GM18508 (cell line): ENCODE results near the gene CFAP46.
"Not testable (repeated sequence)": the region's sequence is repeated elsewhere in the genome, so short reads cannot be mapped to it uniquely, and the experiment has no call there.

Experiments
- ATAC-seq: cut with Tn5 transposase; IDR thresholded peaks from one replicate; pipeline ENCODE4 v1.9.1; 2021; ENCODE audit warnings: moderate number of reproducible peaks; ENCODE audit not compliant: insufficient read depth, unreplicated experiment

CFAP46 gene

GRCh38 chr10:132931258-132932250 lies 10.8 kb downstream of the CFAP46 start:
- not testable (repeated sequence) for ATAC-seq

DNA sequence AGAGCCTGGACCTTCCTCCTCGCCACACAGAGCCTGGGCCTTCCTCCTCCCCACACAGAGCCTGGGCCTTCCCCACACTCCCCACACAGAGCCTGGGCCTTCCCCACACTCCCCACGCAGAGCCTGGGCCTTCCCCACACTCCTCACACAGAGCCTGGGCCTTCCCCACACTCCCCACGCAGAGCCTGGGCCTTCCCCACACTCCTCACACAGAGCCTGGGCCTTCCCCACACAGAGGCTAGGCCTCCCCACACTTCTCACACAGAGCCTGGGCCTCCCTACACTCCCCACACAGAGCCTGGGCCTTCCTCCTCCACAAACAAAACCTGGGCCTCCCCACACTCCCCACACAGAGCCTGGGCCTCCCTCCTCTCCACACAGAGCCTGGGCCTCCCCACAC lies 11.7 kb downstream of the CFAP46 start:
- ATAC-seq = not testable (repeated sequence)

GRCh38 chr10:132929953-132930548 lies 12.3 kb downstream of the CFAP46 start:
- ATAC-seq = no peak

GRCh38 chr10:132929480-132929879 lies 12.9 kb downstream of the CFAP46 start:
- no peak for ATAC-seq

DNA sequence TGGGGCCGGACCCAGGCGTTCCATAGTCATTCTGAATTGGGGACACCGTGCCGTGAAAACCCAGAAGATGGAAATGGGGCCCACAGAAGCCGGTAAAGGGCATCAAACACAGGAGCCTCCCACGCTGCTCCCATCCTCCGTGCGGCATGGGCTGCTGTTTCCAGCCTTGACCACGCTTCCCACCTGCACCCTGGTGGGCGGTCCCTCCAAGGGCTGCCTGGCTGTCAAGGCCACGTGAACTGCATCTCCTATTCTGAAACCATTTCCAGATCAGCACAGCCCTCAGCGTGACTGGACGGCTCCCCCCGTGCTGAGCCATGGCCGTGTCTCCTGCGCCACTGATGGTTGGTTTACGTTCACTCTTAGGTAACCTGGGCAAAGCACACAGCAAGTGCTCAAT lies 14.1 kb downstream of the CFAP46 start:
- ATAC-seq = no peak

GRCh38 chr10:132927824-132928223 lies 14.5 kb downstream of the CFAP46 start:
- ATAC-seq = no peak

DNA sequence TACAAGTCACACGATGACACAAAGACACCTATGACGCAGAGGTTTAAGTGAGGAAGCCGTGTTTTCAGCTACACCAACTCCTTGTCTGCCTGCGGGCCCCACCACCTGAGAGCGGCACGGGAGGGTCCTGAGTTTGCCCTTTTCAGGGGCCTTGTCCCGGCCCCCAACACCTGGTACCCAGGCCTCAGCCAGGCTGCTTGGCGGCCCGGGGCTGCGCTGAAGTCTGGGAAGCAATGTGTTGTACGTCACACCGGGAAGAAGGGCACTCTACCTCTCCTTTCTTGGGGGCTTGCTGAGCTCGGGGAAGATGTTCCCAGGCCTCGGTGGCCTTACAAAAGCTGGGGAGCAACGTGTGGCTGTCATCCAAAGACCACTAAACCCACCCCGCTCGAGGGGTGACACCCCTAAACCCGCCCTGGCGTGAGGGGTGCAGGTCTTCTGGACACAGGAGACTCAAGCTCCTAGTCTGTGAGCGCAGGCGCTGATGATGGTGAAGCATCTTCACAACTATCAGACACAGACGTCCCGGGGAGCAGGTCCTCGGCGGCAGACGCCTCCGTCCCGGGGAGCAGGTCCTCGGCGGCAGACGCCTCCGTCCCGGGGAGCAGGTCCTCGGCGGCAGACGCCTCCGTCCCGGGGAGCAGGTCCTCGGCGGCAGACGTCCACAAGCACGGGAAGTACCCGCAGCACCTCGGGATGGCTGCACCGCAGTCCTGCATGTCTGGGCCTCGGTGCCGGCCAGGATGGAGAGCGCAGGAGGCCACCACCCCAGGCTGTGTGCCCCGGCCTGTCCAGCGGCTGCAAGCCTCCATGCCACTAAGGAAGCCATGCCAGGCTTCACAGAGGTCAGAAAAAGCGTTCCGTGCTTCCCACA lies 15.4 kb downstream of the CFAP46 start:
- ATAC-seq = no peak

DNA sequence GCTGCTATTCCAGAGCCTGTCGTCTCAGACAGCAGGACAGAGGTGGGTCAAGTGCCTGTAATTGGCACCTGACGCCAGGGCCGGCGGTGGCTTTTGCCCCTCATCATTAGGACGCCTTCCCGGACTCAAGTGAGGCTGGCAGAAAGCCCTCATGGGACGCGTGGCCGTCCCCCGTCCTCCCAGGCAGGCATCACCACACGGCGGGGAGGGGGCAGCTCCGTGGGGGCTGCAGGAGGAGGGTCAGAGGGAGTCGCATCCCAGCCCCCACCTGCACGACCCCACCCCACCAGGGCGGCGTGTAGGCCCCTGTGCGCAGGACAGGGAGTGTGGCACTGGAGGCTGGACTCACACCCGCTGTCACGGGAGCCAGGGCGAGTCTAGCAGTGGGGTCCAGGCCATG lies 16.3 kb downstream of the CFAP46 start:
- ATAC-seq = no peak

- ATAC-seq = no peak
Measured at GRCh38 chr10:132925614-132926013, 16.8 kb downstream of the CFAP46 start.

DNA sequence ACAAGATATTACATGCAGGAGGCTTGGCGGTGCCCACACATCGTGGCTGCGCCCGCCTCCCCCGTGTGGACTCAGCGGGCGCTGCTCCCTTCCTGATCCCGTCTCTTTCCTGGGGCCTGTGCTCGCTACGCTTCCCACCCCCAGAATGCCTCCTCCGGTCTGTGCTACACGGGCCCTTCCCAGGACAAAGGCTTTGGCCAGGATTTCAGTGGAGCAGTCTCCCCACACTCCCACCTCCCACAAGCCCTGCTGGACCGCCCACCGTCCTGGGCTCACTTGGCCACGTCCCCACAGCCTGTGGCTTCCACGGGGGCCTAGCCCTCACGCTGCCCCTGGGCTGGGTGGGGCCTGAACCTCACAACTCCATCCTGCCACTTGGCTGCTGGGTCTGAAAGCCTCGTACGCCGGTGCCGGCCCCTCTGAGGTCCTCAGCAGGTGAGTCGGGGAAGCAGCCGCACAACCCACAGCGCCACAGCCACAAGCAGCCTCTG lies 17.3 kb downstream of the CFAP46 start:
- no peak for ATAC-seq

DNA sequence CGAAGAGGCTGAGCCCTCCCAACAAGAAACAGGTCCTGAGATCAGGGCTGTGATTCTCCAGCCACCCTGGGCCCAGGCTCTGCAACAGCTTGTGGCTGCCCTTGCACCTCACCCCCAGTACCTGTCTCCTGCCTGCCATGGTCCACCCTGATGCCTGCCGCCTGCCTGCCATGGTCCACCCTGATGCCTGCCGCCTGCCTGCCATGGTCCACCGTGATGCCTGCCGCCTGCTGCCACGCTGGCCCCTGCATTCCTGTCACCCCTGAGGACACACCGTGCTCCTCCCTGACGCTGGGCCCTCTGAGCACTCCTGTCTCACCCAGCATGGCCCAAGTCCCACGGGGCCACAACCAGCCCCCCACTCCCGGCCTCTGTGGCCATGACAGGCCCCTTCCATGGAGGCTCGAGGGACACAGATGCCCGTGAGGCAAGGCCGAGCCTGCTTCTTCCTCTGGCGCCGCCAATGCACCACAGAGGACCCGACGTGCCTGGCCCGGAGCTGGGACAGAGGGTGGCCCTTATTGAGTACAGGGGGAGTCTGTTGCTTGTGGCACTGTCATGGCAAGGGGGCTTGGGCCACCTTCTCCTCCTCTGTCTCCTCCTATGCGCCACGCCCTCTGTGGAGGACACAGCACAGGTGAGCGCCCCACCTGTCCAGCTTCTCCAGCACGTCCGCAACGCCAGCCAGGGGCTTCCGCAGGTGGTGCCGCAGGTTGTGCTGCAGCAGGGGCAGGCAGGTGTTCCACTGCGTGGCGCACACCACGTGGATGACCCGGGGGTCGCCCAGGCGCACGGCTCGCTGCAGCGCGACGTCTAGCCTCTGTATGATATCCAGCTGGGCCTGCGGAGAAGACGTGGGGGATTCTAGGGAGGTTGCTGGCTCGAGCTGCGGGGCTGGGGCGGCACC lies 18.1 kb downstream of the CFAP46 start:
- ATAC-seq = no peak

DNA sequence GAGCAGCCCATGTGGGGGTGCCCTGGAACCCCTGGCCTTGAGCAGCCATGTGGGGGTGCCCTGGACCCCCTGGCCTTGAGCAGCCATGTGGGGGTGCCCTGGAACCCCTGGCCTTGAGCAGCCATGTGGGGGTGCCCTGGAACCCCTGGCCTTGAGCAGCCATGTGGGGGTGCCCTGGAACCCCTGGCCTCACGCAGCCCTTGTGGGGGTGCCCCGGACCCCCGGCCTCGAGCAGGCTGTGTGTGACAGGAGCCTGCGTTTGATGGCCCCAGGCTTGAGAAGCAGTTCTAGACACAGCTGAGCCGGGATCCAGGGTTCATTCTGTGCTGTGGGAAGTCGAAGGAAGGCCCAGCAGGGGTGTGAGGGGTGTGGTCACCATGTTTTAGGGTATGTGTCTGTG lies 19.0 kb downstream of the CFAP46 start:
- ATAC-seq = not testable (repeated sequence)

- ATAC-seq = no peak
Measured at GRCh38 chr10:132922872-132923271, 19.5 kb downstream of the CFAP46 start.

- no peak for ATAC-seq
Measured at GRCh38 chr10:132921818-132922807, 20.3 kb downstream of the CFAP46 start.

DNA sequence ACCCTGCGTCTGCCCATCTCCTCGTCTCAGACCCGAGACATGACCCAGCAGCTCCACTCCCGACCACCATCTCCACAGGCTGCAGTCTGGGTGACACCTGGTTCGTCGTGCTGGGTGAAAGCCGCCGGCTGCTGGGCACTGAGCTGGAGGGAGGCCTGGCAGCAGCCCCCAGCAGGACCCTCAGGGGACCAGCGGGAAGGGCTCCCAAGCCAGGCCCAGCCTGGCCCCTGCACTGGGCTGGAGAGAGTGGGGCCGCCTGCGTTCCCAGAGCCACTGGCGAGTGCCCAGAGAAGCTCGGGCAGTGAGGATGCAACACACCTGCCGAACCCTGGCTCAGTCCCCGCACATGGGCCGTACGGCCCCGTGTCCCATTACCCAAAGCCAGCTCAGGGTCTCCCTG lies 21.3 kb downstream of the CFAP46 start:
- ATAC-seq = no peak

GRCh38 chr10:132920101-132920925 lies 22.1 kb downstream of the CFAP46 start:
- no peak for ATAC-seq

DNA sequence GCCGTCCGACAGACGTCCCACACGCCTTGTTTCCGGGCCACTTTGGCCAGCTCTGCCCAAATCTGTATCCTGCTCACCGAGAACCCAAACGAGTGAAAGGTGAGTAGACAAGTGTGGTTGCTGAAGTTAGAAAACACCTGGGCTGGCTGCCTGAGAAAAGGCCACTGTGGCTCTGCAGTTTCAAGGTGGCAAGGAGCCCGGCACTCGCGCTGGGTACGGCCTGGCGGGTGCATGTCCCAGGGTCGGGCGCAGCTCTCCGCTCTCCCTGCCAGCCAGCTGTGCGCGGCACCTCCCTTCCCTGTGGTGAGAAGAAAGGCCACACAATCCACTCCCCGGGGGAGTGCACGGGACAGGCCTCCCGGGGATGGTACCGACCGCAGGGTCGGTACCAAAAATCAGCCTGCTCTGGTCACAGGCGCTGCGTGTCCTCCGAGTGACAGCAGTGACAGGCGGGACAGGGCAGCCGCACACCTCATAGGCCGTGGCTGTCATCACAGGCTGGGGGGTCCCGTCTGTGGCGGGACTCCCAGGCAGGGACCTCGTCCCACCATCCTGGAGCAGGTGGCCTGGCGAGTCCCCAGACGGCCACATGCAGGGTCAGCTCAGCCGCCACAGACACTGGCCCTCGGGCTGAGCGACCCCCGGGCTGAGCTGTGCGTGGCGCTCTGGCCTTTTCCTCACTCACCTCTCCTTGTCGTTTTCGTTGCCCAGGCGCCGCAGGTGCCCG lies 22.8 kb downstream of the CFAP46 start:
- ATAC-seq = no peak
